NCI-H2227 (cell line): ENCODE results near the gene ING2.
"Not testable (repeated sequence)": the region's sequence is repeated elsewhere in the genome, so short reads cannot be mapped to it uniquely, and the experiment has no call there.

Experiments used
- DNase-seq: peaks from one replicate; lab custom pipeline; 2025; ENCODE audit not compliant: unreplicated experiment; lab: John Stamatoyannopoulos, UW

Gene ING2

DNA sequence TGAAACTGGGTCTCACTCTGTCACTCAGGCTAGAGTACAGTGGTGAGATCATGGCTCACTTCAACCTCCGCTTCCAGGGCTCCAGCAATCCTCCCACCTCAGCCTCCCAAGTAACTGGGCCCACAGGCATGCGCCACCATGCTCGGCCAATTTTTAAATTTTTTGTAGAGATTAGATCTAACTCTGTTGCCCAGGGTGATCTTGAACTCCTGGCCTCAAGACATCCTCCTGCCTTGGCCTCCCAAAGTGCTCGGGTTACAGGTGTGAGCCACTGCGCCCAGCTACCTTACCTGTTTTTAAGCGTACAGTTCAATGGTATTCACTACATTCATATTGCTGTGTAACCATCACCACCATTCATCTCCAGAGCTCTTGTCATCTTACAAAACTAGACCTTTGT is 41.5 kb downstream of the ING2 start:
- no peak for DNase-seq

DNA sequence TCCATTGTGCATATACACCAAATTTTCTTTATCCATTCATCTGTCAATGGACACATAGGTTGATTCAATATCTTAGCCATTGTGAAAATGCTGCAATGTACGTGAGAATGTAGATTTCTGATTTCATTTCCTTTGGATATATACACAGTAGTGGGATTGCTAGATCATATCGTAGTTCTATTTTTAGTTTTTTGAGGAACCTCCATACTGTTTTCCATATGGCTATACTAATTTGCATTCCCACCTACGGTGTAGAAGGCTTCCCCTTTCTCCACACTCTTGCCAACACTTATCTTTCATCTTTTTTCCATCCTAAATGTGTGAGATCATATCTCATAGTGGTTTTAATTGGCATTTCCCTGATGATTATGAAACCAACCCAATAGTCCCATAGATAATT is 43.4 kb downstream of the ING2 start:
- DNase-seq = no peak

DNA sequence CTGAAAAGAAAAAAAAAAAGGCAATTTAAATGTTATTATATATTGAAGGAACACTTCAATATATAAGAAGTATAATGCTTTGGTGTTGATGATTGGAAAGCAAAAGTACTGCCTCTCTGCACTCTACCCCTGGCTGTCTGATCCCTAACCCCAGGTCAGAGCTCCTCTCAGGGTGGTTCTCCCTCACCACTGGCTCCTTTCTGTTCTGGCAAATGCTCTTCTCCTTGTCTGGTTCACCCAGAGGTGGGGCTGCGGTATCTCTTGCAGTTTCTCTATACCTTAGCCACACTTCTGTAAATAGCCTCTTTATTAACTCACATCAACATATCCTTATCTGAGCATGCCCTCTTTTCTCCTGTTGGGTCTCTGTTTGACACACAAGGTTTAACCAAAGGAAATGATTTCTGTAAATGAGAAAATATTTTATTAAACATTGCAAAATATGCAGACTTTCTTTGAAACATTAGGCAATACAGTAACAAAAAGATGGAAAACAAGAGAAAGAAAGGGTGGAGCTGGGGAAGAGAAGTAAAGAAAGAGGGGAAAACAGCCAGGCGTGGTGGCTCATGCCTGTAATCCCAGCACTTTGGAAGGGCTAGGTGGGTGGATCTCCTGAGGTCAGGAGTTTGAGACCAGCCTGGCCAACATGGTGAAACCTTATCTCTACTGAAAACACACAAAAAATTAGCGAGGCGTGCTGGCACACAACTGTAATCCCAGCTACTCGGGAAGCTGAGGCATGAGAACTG is 45.7 kb downstream of the ING2 start:
- no peak for DNase-seq

DNA sequence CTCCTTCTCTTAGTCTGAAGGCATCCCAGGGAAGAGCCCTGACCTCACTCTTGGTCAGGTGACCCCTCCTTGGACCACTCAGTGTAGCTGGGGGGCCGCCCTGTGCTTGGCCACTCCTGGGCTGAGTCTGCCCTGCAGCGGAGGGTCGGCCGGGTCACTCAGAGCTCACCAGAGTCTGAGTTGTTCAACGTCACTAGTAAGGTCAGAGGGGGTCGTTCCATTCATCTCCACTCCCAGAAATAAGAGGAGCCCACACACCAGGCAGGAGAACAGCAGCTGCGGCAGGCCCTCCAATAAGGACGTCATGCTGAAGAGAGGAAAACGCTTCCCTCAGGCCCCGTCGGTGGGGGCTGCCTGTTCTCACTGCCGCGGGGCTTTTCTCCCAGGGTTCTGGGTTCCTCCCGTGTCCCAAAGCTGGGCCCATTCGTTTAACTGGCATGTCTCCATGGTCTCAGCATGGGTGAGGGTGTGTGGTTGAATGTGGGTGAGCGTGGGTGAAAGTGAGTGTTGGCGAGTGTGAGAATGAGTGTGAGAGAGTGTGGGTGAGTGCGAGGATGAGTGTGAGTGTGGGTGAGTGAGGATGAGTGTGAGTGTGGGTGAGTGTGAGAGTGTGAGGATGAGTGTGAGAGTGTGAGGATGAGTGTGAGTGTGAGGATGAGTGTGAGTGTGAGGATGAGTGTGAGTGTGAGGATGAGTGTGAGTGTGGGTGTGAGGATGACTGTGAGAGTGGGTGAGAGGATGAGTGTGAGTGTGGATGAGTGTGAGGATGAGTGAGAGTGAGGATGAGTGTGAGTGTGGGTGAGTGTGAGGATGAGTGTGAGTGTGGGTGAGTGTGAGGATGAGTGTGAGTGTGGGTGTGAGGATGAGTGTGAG is 47.7 kb downstream of the ING2 start:
- DNase-seq = peak; percentile 24

DNA sequence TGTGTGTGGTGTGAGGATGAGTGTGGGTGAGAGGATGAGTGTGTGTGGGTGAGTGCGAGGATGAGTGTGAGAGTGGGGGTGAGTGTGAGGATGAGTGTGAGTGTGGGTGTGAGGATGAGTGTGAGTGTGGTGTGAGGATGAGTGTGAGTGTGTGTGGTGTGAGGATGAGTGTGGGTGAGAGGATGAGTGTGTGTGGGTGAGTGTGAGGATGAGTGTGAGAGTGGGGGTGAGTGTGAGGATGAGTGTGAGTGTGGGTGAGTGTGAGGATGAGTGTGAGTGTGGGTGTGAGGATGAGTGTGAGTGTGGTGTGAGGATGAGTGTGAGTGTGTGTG is 48.3 kb downstream of the ING2 start:
- not testable (repeated sequence) for DNase-seq

DNA sequence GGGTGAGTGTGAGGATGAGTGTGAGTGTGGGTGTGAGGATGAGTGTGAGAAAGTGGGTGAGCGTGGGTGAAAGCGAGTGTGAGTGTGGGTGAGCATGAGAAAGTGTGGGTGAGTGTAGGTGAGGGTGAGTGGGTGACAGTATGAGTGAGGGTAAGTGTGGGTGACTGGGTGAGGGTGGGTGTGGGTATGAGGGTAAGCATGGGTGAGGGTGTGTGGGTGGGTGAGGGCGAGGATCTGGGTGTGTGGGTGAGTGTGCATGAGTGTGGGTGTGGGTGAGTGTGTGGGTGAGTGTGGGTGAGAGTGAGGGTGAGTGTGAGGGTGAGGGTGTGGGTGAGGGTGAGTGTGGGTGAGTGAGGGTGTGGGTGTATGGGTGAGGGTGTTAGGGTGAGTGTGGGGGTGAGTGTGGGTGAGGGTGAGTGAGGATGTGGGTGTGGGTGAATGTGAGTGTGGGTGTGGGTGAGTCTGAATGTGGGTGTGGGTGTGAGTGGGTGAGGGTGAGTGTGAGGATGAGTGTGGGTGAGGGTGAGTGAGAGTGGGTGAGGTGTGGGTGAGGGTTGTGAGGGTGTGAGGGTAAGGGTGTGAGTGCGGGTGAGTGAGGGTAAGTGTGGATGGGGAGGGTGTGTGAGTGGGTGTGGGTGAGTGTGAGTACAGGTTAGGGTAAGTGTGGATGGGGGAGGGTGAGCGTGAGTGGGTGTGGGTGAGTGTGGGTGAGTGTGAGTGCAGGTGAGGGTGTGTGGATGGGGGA is 48.9 kb downstream of the ING2 start:
- DNase-seq = no peak

DNA sequence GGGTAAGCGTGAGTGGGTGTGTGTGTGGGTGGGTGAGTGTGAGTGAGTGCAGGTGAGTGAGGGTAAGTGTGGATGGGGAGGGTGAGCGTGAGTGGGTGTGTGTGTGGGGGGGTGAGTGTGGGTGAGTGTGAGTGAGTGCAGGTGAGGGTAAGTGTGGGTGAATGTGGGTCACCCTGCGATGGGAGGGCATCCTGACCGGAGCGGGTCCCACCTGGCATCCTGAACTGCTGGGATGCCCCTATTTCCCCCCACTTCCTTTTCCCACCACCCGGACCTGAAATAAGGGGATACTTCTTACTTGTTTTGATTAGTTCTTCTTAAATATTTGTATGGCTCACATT is 49.5 kb downstream of the ING2 start:
- DNase-seq = no peak

DNA sequence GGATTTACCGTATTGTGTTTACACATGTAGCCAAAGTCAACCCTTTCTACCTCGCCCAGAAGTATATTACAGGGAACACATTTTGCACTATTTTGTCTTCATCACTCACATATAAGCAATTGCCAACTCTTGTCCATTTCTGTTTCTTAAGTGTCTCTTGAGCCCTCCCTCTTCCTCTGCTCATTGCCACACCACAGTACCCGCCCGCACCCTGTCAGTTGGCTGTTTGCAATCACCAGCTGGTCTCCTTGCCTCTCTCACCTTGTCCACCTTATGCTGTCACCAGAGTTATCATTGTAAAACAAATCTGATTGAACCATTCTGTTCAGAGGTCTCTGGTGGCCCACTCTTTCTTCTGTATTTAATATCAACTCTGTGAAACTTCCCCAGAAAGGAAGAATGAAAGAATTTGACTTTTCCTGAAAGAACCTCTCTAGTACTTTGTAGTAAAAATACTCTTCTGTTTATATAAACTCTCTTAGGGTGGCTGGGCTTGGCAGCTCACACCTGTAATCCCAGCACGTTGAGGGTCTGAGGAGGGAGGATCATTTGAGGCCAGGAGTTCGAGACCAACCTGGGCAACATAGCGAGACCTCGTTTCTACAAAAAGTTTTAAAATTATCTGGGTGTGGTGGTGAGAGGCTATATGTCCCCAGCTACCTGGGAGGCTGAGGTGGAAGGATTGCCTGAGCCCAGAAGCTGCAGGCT is 50.2 kb downstream of the ING2 start:
- DNase-seq = no peak

DNA sequence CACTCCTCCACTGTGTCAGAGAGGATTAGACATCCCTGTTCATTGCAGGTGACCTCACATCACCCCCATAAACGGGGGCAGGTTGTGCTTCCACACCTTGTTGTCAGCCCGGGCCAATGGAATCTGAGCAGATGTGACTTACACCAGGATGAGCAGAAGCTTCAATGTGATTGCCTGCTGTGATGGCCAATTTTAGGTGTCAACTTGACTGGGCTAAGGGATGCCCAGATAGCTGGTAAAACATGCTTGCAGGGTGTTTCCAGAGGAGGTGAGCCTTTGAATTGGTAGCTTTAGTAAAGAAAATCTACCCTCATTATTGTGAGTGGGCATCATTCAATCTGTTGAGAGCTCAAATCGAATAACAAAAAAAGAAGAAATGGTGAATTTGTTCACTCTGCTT is 52.1 kb downstream of the ING2 start:
- no peak for DNase-seq

DNA sequence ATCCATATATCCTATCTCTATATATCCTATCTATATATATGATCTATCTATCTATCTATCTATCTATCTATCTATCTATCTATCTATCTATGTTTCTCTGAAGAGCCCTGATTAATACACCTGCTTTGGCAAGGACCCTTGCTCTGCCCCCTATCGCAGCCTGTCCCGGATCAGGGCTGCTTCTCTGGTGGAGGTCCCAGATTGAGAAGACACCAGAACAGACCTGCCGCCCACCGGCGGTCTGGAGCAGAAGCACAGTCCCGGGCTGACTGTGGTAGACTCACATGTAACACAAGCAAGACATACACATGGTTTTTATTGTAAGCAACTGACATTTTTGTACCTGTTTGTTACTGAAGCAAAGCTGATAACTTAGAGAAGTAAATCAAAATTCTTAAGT is 52.8 kb downstream of the ING2 start:
- no peak for DNase-seq

DNA sequence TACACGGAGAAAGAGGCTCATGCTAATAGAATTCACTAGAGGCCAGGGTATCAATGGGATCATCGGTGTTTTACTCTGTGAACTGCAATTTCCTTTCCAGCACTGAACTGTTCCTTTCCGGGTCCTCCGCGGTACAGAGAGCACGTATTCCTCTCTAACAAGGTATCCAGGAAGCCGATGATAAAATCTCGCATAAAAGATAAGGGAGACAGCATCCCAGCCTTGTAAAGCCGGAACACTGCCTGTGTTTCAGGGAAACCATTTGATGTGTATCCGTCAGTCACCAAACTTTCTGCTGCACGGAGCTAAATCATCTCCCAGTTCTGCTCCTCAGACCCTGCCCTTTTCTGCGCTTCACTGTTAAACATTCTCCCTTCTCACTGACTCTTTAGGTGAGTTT is 54.0 kb downstream of the ING2 start:
- DNase-seq = no peak

DNA sequence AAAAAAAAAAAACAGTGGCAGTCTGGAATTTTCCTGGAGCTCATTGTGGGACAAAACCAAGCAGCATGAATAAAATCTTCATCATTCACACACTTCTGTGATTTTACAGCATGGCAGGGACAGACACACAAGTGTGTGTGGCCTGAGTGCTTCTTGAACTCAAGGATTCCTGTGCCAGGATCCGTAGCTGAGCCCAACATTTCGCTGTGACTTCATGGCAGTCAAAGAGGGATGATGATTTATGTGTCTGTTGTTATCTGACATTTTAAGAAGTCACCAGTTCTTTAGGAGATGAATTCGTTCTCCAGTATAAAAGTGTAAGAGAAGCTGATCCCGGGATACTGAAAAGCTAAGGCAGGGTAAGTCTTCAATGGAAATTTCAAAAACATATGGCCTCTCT is 57.0 kb downstream of the ING2 start:
- no peak for DNase-seq
